ENCODE results near the gene ZFP14. TPM values are rescaled to one million over a fixed set of nuclear protein-coding genes. Genes with fewer than 3 reads are reported as not detected.
A peak's percentile ranks its signal among the peaks of the same experiment; 100 is the strongest.
"Not testable (repeated sequence)": the region's sequence is repeated elsewhere in the genome, so short reads cannot be mapped to it uniquely, and the experiment has no call there.

The ZFP14 gene
- total and polyA plus RNA-seq, 2 experiments from 2014 or later: 1.5 to 1.7 TPM

- WGBS, 2 experiments (ENCODE audit: low coverage in 1 of 2, low lambda C conversion rate in 2 of 2, missing lambda C conversion rate in 2 of 2): 68 to 74% methylated on average over 18 to 19 of the region's 19 CpGs
- H3K4me2 ChIP-seq (ENCODE audit: unreplicated experiment): no peak overlapping the region
- DNase-seq: no peak
These were observed 48.8 kb downstream of the ZFP14 start for GRCh38 chr19:36330216-36330615.

GRCh38 chr19:36329534-36329933, 49.5 kb downstream of the ZFP14 start:
- WGBS, 2 experiments (ENCODE audit: low coverage in 1 of 2, low lambda C conversion rate in 2 of 2, missing lambda C conversion rate in 2 of 2): 82 to 84% methylated on average over 13 to 16 of the region's 16 CpGs
- H3K4me3 ChIP-seq; H3K9me2 ChIP-seq (ENCODE audit: insufficient read depth); DNase-seq; H3K27ac ChIP-seq; H3K9me3 ChIP-seq (ENCODE audit: low read depth); H3K27me3 ChIP-seq (replicated peaks; ENCODE audit: insufficient read depth); H3K4me1 ChIP-seq (ENCODE audit: insufficient read depth); H3K36me3 ChIP-seq (ENCODE audit: low read depth); H2AFZ ChIP-seq; H3F3A ChIP-seq (ENCODE audit: insufficient read depth); H3K9ac ChIP-seq; H3K79me2 ChIP-seq (ENCODE audit: insufficient read depth); H4K20me1 ChIP-seq (ENCODE audit: insufficient read depth); H3K4me2 ChIP-seq (ENCODE audit: unreplicated experiment); in situ Hi-C loops (cut with MboI): not testable (repeated sequence)

More at GRCh38 chr19:36330216-36330615, 48.8 kb downstream of the ZFP14 start:
- Histone ChIP-seq H3K27ac (no peak overlapping the region), H4K20me1 (ENCODE audit: insufficient read depth) (no peaks in the 10 kb centered on the region), H3F3A (ENCODE audit: insufficient read depth) (no peaks in the 10 kb centered on the region), H3K27me3 (replicated peaks; ENCODE audit: insufficient read depth) (no peaks in the 10 kb centered on the region), H2AFZ (0 out of 2 replicates have a peak overlapping the region, but pooled peaks have one; percentile 98), H3K9me2 (ENCODE audit: insufficient read depth) (no peaks in the 10 kb centered on the region), H3K36me3 (ENCODE audit: low read depth) (no peaks in the 10 kb centered on the region; the same call in 1 of the 2 replicates), H3K9me3 (ENCODE audit: low read depth) (no peaks in the 10 kb centered on the region), H3K4me1 (ENCODE audit: insufficient read depth) (peaks cover 7% of the 10 kb centered on the region; the same call in 1 of the 2 replicates), H3K9ac (no peak overlapping the region), H3K79me2 (ENCODE audit: insufficient read depth) (no peaks in the 10 kb centered on the region), H3K4me3 (0 out of 2 replicates have a peak overlapping the region, but pooled peaks have one; percentile 88)
- TF ChIP-seq EZH2phosphoT487 (IDR thresholded peaks at IDR 0.05; ENCODE audit: insufficient read depth, low read depth) (no peak), EZH2 (IDR thresholded peaks at IDR 0.05; ENCODE audit: insufficient read depth, poor library complexity, severe bottlenecking) (no peak)
- in situ Hi-C loops (cut with MboI): loop anchor here (10.0 kb wide), 1 partner anchor 75 kb away; no protein-coding TSS in a partner anchor

GRCh38 chr19:36326649-36327048, 52.4 kb downstream of the ZFP14 start:
- H3F3A ChIP-seq (ENCODE audit: insufficient read depth); H3K4me3 ChIP-seq; H3K27me3 ChIP-seq (replicated peaks; ENCODE audit: insufficient read depth); H3K9me2 ChIP-seq (ENCODE audit: insufficient read depth); H3K9ac ChIP-seq; H3K27ac ChIP-seq; H3K4me2 ChIP-seq (ENCODE audit: unreplicated experiment); H3K9me3 ChIP-seq (ENCODE audit: low read depth); H3K4me1 ChIP-seq (ENCODE audit: insufficient read depth); DNase-seq; H3K79me2 ChIP-seq (ENCODE audit: insufficient read depth); H3K36me3 ChIP-seq (ENCODE audit: low read depth); H2AFZ ChIP-seq; H4K20me1 ChIP-seq (ENCODE audit: insufficient read depth); in situ Hi-C loops (cut with MboI): not testable (repeated sequence)
- WGBS, 2 experiments (ENCODE audit: low coverage in 1 of 2, low lambda C conversion rate in 2 of 2, missing lambda C conversion rate in 2 of 2): 66 to 74% methylated on average over 10 of the region's 10 CpGs

- H3K9me3 ChIP-seq (ENCODE audit: low read depth); H2AFZ ChIP-seq; H3K27ac ChIP-seq; H3K36me3 ChIP-seq (ENCODE audit: low read depth); H3K4me2 ChIP-seq (ENCODE audit: unreplicated experiment); H3K27me3 ChIP-seq (replicated peaks; ENCODE audit: insufficient read depth); H3K4me1 ChIP-seq (ENCODE audit: insufficient read depth); H3K9ac ChIP-seq; DNase-seq; H3K4me3 ChIP-seq; in situ Hi-C loops (cut with MboI); H3F3A ChIP-seq (ENCODE audit: insufficient read depth); H4K20me1 ChIP-seq (ENCODE audit: insufficient read depth); H3K79me2 ChIP-seq (ENCODE audit: insufficient read depth); H3K9me2 ChIP-seq (ENCODE audit: insufficient read depth): not testable (repeated sequence)
- WGBS, 2 experiments (ENCODE audit: low coverage in 1 of 2, low lambda C conversion rate in 2 of 2, missing lambda C conversion rate in 2 of 2): 100% methylated on average over 1 of the region's 1 CpG; no CpG with 5 or more reads in 1 of the 2 experiments
These were observed 63.8 kb downstream of the ZFP14 start for GRCh38 chr19:36315164-36315563.

GRCh38 chr19:36314053-36314452, 64.9 kb downstream of the ZFP14 start:
- H3K27ac ChIP-seq; H2AFZ ChIP-seq; H3K9ac ChIP-seq; H3K4me1 ChIP-seq (ENCODE audit: insufficient read depth); H3K36me3 ChIP-seq (ENCODE audit: low read depth); H3F3A ChIP-seq (ENCODE audit: insufficient read depth); H3K9me2 ChIP-seq (ENCODE audit: insufficient read depth); H3K27me3 ChIP-seq (replicated peaks; ENCODE audit: insufficient read depth); in situ Hi-C loops (cut with MboI); H3K79me2 ChIP-seq (ENCODE audit: insufficient read depth); H3K9me3 ChIP-seq (ENCODE audit: low read depth); H4K20me1 ChIP-seq (ENCODE audit: insufficient read depth); H3K4me2 ChIP-seq (ENCODE audit: unreplicated experiment); H3K4me3 ChIP-seq; DNase-seq: not testable (repeated sequence)
- 94% methylated on average over 5 of the region's 5 CpGs for WGBS, 2 experiments (ENCODE audit: low coverage in 1 of 2, low lambda C conversion rate in 2 of 2, missing lambda C conversion rate in 2 of 2)

- H3K4me2 ChIP-seq (ENCODE audit: unreplicated experiment); in situ Hi-C loops (cut with MboI); H2AFZ ChIP-seq; H3K27me3 ChIP-seq (replicated peaks; ENCODE audit: insufficient read depth); H3K9me3 ChIP-seq (ENCODE audit: low read depth); H3K4me3 ChIP-seq; H3K9ac ChIP-seq; H3K36me3 ChIP-seq (ENCODE audit: low read depth); H4K20me1 ChIP-seq (ENCODE audit: insufficient read depth); DNase-seq; H3K4me1 ChIP-seq (ENCODE audit: insufficient read depth); H3K79me2 ChIP-seq (ENCODE audit: insufficient read depth); H3F3A ChIP-seq (ENCODE audit: insufficient read depth); H3K27ac ChIP-seq; H3K9me2 ChIP-seq (ENCODE audit: insufficient read depth): not testable (repeated sequence)
- WGBS, 2 experiments (ENCODE audit: low coverage in 1 of 2, low lambda C conversion rate in 2 of 2, missing lambda C conversion rate in 2 of 2): 90 to 91% methylated on average over 9 to 13 of the region's 26 CpGs
These were observed 67.8 kb downstream of the ZFP14 start for GRCh38 chr19:36311098-36311760.

GRCh38 chr19:36310416-36310990, 68.5 kb downstream of the ZFP14 start:
- H4K20me1 ChIP-seq (ENCODE audit: insufficient read depth); H3K4me3 ChIP-seq; H3K9ac ChIP-seq; H3K36me3 ChIP-seq (ENCODE audit: low read depth); H3K27ac ChIP-seq; H3K9me3 ChIP-seq (ENCODE audit: low read depth); H2AFZ ChIP-seq; H3K4me2 ChIP-seq (ENCODE audit: unreplicated experiment); H3F3A ChIP-seq (ENCODE audit: insufficient read depth); H3K4me1 ChIP-seq (ENCODE audit: insufficient read depth); H3K79me2 ChIP-seq (ENCODE audit: insufficient read depth); in situ Hi-C loops (cut with MboI); H3K9me2 ChIP-seq (ENCODE audit: insufficient read depth); H3K27me3 ChIP-seq (replicated peaks; ENCODE audit: insufficient read depth): not testable (repeated sequence)
- WGBS, 2 experiments (ENCODE audit: low coverage in 1 of 2, low lambda C conversion rate in 2 of 2, missing lambda C conversion rate in 2 of 2): 22% methylated on average over 5 of the region's 5 CpGs; no CpG with 5 or more reads in 1 of the 2 experiments
- DNase-seq: peak; percentile 45

Data from GM23248 (cell line).